OCI-LY1 (cell line): ENCODE results near the gene TTC28.

ENCODE experiments used
- CTCF ChIP-seq: fragments of 200-600 bp; sonication (generic), shearing (Covaris generic); IDR thresholded peaks from 2 replicates; pipeline ENCODE4 v1.5.1; 2017; ENCODE audit warnings: mild to moderate bottlenecking, antibody characterized with exemption, low read length, moderate library complexity, mixed read lengths
- EZH2 ChIP-seq: fragments of 200-600 bp; sonication (generic), shearing (Covaris generic); IDR thresholded peaks from 2 replicates; pipeline ENCODE4 v1.8.0; 2017; ENCODE audit warnings: borderline replicate concordance, mixed run types, mild to moderate bottlenecking, antibody characterized with exemption, low read length, moderate library complexity, mixed read lengths

DNA sequence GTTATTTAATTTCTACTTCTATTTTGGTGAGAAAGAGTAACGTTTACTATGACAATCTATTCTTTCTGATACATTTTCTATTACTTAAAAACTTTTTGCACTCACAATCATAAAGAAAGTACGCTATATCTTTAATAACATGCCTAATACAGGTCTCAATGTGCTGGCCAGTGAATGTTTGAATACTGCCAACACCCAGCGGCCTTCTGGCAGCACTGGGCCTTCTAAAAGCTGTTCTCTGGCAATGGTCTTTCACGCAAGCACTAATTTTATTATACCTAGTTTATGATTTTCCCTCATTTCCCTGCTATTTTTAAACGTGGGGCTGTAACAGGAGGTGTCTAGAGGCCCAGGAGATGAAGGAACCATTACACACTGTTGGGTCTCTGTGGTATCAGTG, 410.8 kb downstream of the TTC28 start:
- TF ChIP-seq CTCF, result no peak
- TF ChIP-seq EZH2, result no peak
